WI38 (cell line): ENCODE measurements around the gene PEA15.

ENCODE experiments used
- H3K4me3 ChIP-seq: 2 replicates; pipeline ENCODE4 v1.5.1; 2011; ENCODE audit warnings: low read depth, mild to moderate bottlenecking, control low read depth, low read length
- TF ChIP-seq, protein P1 (sequence below): IDR thresholded peaks from 2 replicates; pipeline ENCODE4 v1.5.1; 2012; ENCODE audit warnings: low read depth, mild to moderate bottlenecking, control low read depth, low read length

PEA15 gene

DNA sequence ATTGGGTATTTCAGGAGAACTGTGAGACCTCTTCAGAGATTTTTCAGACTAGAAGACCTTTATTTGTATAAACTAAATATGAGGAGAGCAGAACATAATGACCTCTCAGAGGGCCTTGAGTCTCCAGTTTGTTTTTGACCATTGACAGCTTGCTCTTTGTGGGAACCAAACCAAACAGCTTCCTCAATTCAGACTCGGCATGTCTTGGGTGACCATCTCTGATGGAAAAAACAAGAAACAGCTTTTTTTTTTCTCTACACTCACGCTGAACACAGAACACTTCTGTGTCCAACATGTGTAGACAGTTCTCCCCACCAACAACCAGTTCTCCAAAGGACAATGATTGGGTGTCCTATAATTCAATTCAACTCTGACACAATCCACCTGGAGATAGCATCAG, 42.3 kb upstream of the PEA15 start:
- TF ChIP-seq, protein P1, sequence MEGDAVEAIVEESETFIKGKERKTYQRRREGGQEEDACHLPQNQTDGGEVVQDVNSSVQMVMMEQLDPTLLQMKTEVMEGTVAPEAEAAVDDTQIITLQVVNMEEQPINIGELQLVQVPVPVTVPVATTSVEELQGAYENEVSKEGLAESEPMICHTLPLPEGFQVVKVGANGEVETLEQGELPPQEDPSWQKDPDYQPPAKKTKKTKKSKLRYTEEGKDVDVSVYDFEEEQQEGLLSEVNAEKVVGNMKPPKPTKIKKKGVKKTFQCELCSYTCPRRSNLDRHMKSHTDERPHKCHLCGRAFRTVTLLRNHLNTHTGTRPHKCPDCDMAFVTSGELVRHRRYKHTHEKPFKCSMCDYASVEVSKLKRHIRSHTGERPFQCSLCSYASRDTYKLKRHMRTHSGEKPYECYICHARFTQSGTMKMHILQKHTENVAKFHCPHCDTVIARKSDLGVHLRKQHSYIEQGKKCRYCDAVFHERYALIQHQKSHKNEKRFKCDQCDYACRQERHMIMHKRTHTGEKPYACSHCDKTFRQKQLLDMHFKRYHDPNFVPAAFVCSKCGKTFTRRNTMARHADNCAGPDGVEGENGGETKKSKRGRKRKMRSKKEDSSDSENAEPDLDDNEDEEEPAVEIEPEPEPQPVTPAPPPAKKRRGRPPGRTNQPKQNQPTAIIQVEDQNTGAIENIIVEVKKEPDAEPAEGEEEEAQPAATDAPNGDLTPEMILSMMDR = no peak
- no peak overlapping the region for H3K4me3 ChIP-seq

DNA sequence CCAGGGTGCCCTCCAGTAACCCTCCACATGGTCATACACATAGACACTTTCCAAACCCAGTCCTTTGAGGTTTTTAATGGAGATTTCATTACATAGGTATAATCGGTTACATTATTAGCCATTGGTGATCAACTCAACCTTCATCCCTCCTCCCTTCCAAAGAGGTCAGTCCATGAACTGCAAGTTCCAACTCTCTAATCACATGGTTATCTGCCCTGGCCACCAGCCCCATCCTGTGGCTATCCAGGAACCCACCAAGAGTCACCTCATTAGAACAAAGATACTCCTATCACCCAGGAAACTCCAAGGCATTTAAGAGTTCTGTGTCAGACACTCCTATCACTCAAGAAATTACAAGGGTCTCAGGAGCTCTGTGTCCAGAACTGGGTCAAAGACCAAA, 41.6 kb upstream of the PEA15 start:
- H3K4me3 ChIP-seq = no peak overlapping the region
- TF ChIP-seq, protein P1 = 0 out of 2 replicates have a peak, but pooled peaks have one; percentile 4

DNA sequence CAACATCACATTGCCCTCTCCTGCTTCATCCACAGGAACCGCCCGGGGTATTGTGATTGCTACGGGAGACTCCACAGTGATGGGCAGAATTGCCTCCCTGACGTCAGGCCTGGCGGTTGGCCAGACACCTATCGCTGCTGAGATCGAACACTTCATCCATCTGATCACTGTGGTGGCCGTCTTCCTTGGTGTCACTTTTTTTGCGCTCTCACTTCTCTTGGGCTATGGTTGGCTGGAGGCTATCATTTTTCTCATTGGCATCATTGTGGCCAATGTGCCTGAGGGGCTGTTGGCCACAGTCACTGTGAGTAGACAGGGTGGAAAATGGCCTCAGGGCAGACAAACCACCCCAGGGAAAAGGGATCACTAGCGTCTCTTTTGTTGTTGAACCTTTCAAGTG, 41.1 kb upstream of the PEA15 start:
- TF ChIP-seq, protein P1 = no peak
- H3K4me3 ChIP-seq = no peak overlapping the region

DNA sequence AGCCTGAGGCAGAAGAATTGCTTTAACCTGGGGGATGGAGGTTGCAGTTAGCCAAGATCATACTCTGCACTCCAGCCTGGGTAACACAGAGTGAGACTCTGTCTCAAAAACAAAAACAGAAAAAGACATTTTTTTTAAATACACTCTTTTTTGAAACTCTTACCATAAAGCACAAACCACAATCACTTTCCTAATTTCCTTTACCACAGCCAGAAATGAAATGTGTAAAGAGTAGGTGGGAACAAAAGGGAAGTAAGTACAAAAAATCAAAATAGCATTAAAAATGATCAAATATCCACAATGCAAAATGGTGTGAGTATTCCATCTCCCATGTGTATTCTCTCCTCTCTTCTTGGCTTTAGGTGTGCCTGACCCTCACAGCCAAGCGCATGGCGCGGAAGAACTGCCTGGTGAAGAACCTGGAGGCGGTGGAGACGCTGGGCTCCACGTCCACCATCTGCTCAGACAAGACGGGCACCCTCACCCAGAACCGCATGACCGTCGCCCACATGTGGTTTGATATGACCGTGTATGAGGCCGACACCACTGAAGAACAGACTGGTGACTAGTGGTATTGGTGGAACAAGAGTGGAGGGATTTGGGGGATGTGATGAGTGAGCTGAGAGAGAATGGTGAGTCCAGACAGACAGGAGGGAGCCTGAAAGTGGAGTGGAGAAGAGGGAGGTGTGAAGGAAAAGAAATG, 38.9 kb upstream of the PEA15 start:
- TF ChIP-seq, protein P1 = no peak
- no peak overlapping the region for H3K4me3 ChIP-seq

DNA sequence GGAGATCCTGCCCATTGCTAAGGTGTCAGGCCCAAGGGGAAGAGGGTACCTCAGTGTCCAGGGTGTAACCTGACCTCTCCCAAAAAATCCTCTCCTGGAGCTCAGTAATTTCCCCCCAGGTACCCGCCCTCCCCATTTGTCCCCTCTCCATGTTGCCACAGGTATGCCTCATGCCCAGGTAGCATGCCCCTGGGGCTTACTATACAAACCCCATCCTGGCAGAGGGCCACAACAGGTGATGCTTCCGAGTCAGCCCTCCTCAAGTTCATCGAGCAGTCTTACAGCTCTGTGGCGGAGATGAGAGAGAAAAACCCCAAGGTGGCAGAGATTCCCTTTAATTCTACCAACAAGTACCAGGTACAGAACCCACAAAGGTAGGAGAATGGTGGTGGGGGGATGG, 38.1 kb upstream of the PEA15 start:
- TF ChIP-seq, protein P1 = no peak
- no peak overlapping the region for H3K4me3 ChIP-seq

DNA sequence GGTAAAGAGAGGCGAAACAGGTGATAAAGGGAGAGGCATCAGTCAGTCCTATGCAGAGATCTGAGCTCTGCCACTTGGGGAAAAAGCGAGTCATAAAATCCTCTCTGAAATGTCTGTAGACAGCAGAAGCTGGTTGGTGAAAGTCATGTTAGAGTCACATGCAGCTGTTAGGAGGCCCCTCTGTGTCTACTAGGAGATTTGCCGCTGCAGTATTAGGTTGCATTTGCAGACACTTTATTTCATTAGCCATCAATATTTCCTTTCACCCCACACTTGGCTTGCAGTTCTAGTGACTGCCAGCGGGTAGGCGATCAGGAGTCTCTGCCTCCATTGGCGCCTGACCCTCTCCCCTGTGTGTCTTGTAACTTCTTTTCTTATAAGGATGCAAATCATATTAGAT, 37.6 kb upstream of the PEA15 start:
- H3K4me3 ChIP-seq = no peak overlapping the region
- TF ChIP-seq, protein P1 = no peak

DNA sequence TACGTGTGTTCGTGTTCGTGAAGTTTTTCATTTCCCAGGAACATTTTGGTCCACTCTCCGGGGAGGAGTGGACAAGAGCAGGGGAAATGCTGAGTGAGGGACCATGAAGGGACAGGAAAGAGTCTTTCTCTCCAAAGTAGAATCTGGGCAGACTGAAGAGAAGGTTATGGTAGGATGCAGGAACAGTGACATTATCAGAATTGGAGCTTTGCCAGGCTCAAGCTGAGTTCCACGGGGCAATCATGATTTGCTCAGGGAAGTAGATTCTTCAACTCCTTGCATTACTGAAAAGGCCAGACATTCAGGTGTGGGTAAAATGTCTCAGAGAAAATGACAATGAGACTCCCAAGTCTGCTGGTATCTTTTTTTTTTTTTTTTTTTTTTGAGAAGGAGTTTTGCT, 37.2 kb upstream of the PEA15 start:
- TF ChIP-seq, protein P1 = no peak
- H3K4me3 ChIP-seq = no peak overlapping the region
